HEK293T (cell line): ENCODE data around the gene VLDLR.

Experiments
- ARNT ChIP-seq: fragments of 450-650 bp; IDR thresholded peaks from 2 replicates; pipeline ENCODE4 v1.6.1; 2017; ENCODE audit warnings: mild to moderate bottlenecking
- BHLHE40 ChIP-seq: fragments of 450-650 bp; IDR thresholded peaks from 2 replicates; pipeline ENCODE4 v1.6.1; 2016; ENCODE audit warnings: mild to moderate bottlenecking, moderate library complexity, borderline replicate concordance
- ELF4 ChIP-seq: fragments of 450-650 bp; IDR thresholded peaks from 2 replicates; pipeline ENCODE4 v1.6.1; 2017; ENCODE audit warnings: antibody characterized with exemption
- FOXA1 ChIP-seq: fragments of 450-650 bp; IDR thresholded peaks from 2 replicates; pipeline ENCODE4 v1.6.1; 2016; ENCODE audit warnings: mild to moderate bottlenecking
- FOXK2 ChIP-seq: fragments of 450-650 bp; IDR thresholded peaks from 2 replicates; pipeline ENCODE4 v1.6.1; 2016; ENCODE audit warnings: mild to moderate bottlenecking
- FOXM1 ChIP-seq: fragments of 450-650 bp; IDR thresholded peaks from 2 replicates; pipeline ENCODE4 v1.6.1; 2017; ENCODE audit warnings: mild to moderate bottlenecking, borderline replicate concordance
- HDGF ChIP-seq: fragments of 450-650 bp; IDR thresholded peaks from 2 replicates; pipeline ENCODE4 v1.6.1; 2017; ENCODE audit warnings: antibody characterized with exemption, borderline replicate concordance
- L3MBTL2 ChIP-seq: fragments of 450-650 bp; conservative IDR thresholded peaks from 2 replicates; pipeline ENCODE4 v1.6.1; 2016; ENCODE audit warnings: mild to moderate bottlenecking
- PKNOX1 ChIP-seq: fragments of 450-650 bp; IDR thresholded peaks from 2 replicates; pipeline ENCODE4 v1.6.1; 2016

- TF ChIP-seq L3MBTL2 (no peak), ARNT (no peak), ELF4 (no peak), FOXK2 (no peak), HDGF (no peak), PKNOX1 (no peak), FOXM1 (no peak), BHLHE40 (no peak), FOXA1 (no peak)
These were observed 24.0 kb downstream of the VLDLR start for GRCh38 chr9:2645569-2645968.
